Naive thymus-derived CD4-positive, alpha-beta T cell (primary cell): ENCODE measurements around the gene ISCU. TPM values are rescaled to one million over a fixed set of nuclear protein-coding genes. Genes with fewer than 3 reads are reported as not detected.
A peak's percentile ranks its signal among the peaks of the same experiment; 100 is the strongest.

Experiments used
- ATAC-seq: fragments of 150-1000 bp; cut with Tn5 transposase; 2 replicates; pipeline ENCODE4 v1.10.0; 2021; ENCODE audit warnings: mild to moderate bottlenecking, moderate library complexity
- CTCF ChIA-PET: fragments of 350-600 bp; sonication (Branson Sonifier 250); formaldehyde crosslinking; loops from one replicate; lab custom pipeline; 2021; ENCODE audit warnings: antibody characterized with exemption; lab: Charles Lee
- POLR2A ChIA-PET: fragments of 350-600 bp; sonication (Branson Sonifier 250); formaldehyde crosslinking; loops from one replicate; lab custom pipeline; 2021; ENCODE audit warnings: antibody characterized with exemption, inconsistent platforms; lab: Charles Lee
- DNase-seq, 9 donors: peaks; one replicate each; pipeline versions ENCODE4 v3.0.0 to v3.0.0-alpha.2; 2020 to 2022; ENCODE audit warnings: mixed read lengths in 1 of 9
- H3K27ac ChIP-seq: one replicate; pipeline ENCODE4 v1.7.0; 2013; ENCODE audit warnings: mild to moderate bottlenecking, low read depth, low read length, moderate library complexity
- H3K27me3 ChIP-seq, 2 donors: one replicate each; pipeline ENCODE4 v1.7.0; 2013; ENCODE audit warnings: low read length in 2 of 2, mild to moderate bottlenecking in 2 of 2, moderate library complexity in 2 of 2; ENCODE audit not compliant: control insufficient read depth in 2 of 2, insufficient read depth in 2 of 2
- H3K36me3 ChIP-seq, 3 experiments: 1 replicate in 2 of 3; 2 replicates in 1 of 3; pipeline ENCODE4 v1.7.0; 2013; ENCODE audit warnings: low read length in 3 of 3, mild to moderate bottlenecking in 3 of 3, moderate library complexity in 1 of 3; ENCODE audit not compliant: insufficient read depth in 3 of 3, control insufficient read depth in 2 of 3
- H3K4me1 ChIP-seq, 2 donors: one replicate each; pipeline ENCODE4 v1.7.0; 2013; ENCODE audit warnings: low read length in 2 of 2, mild to moderate bottlenecking in 2 of 2, moderate library complexity in 1 of 2; ENCODE audit not compliant: control insufficient read depth in 2 of 2, insufficient read depth in 2 of 2
- H3K4me3 ChIP-seq: 2 replicates; pipeline ENCODE4 v1.7.0; 2013; ENCODE audit warnings: mild to moderate bottlenecking, low read length
- H3K9me3 ChIP-seq, 3 experiments: 1 replicate in 2 of 3; 2 replicates in 1 of 3; pipeline ENCODE4 v1.7.0; 2013; ENCODE audit warnings: low read length in 3 of 3; ENCODE audit not compliant: control insufficient read depth in 2 of 3
- H3K27ac Mint-ChIP-seq, 9 donors: one replicate each; pipeline ENCODE4 v1.8.0; 2020 to 2022; ENCODE audit warnings: mixed read lengths in 9 of 9, mild to moderate bottlenecking in 8 of 9, moderate library complexity in 5 of 9, inconsistent platforms in 2 of 9
- H3K27me3 Mint-ChIP-seq, 5 donors: one replicate each; pipeline ENCODE4 v1.8.0; 2021 to 2022; ENCODE audit warnings: mixed read lengths in 5 of 5, mild to moderate bottlenecking in 1 of 5
- H3K36me3 Mint-ChIP-seq, 5 donors: one replicate each; pipeline ENCODE4 v1.8.0; 2020 to 2022; ENCODE audit warnings: mixed read lengths in 5 of 5, mild to moderate bottlenecking in 3 of 5, inconsistent platforms in 1 of 5
- H3K4me1 Mint-ChIP-seq, 7 donors: one replicate each; pipeline ENCODE4 v1.8.0; 2020 to 2022; ENCODE audit warnings: mixed read lengths in 7 of 7, mild to moderate bottlenecking in 3 of 7, inconsistent platforms in 1 of 7
- H3K4me3 Mint-ChIP-seq, 10 donors: one replicate each; pipeline ENCODE4 v1.8.0; 2020 to 2022; ENCODE audit warnings: mild to moderate bottlenecking in 10 of 10, mixed read lengths in 10 of 10, moderate library complexity in 6 of 10, inconsistent platforms in 2 of 10
- H3K9me3 Mint-ChIP-seq, 11 donors: one replicate each; pipeline ENCODE4 v1.8.0; 2020 to 2022; ENCODE audit warnings: mixed read lengths in 11 of 11, mild to moderate bottlenecking in 4 of 11, inconsistent platforms in 1 of 11, moderate library complexity in 1 of 11
- intact Hi-C, 2 donors: fragments of 100-400 bp; cut with micrococcal nuclease; formaldehyde crosslinking; loops; one replicate each; pipeline ENCODE4 v1.15.1; 2023
- polyA plus RNA-seq, 2 donors: library from polyadenylated mRNA; unstranded; fragments of 300-500 nt; fragmentation: Illumina TruSeq; gene quantifications; one replicate each; pipeline ENCODE4 v1.2.3, GENCODE V29; 2021
- total RNA-seq, 6 experiments: library from RNA in 5 of 6; stranded (reverse) in 5 of 6; gene quantifications; 1 replicate in 5 of 6; 2 replicates in 1 of 6; pipeline ENCODE4 v1.2.3 and lab custom pipeline; 2021 to 2026

The ISCU gene
- total and polyA plus RNA-seq, 7 experiments from 2014 or later, result 51.7 to 401 (median 197) TPM

- H3K4me1 ChIP-seq, result peaks cover 0 to 34% of the 10 kb centered on the region in 2 donors
- DNase-seq, result peak in 6 of 9 donors; percentile 28 to 58 (median 40)
Measured at GRCh38 chr12:108575199-108575912, 13.0 kb downstream of the ISCU start.

DNA sequence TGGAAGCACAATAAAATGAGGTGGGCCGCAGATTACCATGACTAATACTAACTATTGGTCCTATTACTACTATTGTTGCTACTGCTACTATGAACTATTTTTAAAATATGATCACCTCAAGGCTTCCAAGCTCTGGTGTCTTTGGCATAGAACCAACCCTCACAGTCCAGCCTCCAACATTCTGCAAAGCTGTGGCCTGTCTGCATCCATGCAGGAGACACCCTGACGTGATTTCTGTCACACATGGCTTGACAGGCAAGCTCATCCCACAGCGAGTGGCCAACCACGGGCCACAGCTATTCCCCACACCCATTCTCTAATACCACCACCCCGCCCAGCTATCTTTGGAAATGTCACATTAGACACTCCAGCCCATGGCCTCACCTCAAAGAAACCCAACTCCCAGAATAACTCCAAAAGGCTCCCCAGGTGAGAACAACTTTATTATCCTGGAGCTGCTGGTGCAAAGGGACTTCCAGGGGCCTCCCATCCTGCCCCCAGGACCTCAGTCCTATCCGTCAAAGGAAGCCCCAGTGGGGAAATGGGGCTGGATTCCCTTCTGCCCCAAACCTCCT, 14.4 kb downstream of the ISCU start:
- Mint-ChIP-seq H3K4me1 (peaks cover 18 to 61% (median 54%) of the 10 kb centered on the region in 7 donors), H3K9me3 (peaks cover 0 to 17% (median 0%) of the 10 kb centered on the region in 11 donors), H3K27ac (peak overlapping the region in 6 of 9 donors; percentile 54 to 91 (median 84)), H3K36me3 (peaks cover 0 to 11% (median 0%) of the 10 kb centered on the region in 5 donors), H3K4me3 (peak overlapping the region in 2 of 10 donors; percentile 19 to 75), H3K27me3 (peaks cover 0 to 8% (median 0%) of the 10 kb centered on the region in 5 donors)
- DNase-seq (no peak), ATAC-seq (no peak)
- Histone ChIP-seq H3K27ac (no peak overlapping the region), H3K27me3 (no peaks in the 10 kb centered on the region), H3K4me1 (peaks cover 0 to 24% of the 10 kb centered on the region in 2 donors), H3K9me3 (no peaks in the 10 kb centered on the region), H3K4me3 (no peak overlapping the region), H3K36me3 (no peaks in the 10 kb centered on the region)
- POLR2A ChIA-PET, result interaction anchor here (2.0 kb wide), 1 partner anchor 15 kb away, joined by 10 read pairs; the partner anchor contains the start of gene ISCU
- CTCF ChIA-PET, result interaction anchor here (1.0 to 2.3 kb wide), 4 partner anchors 8 to 41 kb away, joined by 3 to 8 read pairs (median 4); partner anchors contain the start of gene SART3
- intact Hi-C loops, result no loop called here

More at GRCh38 chr12:108575199-108575912, 13.0 kb downstream of the ISCU start:
- Histone ChIP-seq H3K9me3 (no peaks in the 10 kb centered on the region), H3K27me3 (no peaks in the 10 kb centered on the region), H3K36me3 (no peaks in the 10 kb centered on the region), H3K27ac (no peak overlapping the region), H3K4me3 (no peak overlapping the region)
- Mint-ChIP-seq H3K4me1 (peaks cover 22 to 75% (median 68%) of the 10 kb centered on the region in 7 donors), H3K27me3 (peaks cover 0 to 8% (median 0%) of the 10 kb centered on the region in 5 donors), H3K36me3 (peaks cover 0 to 16% (median 2%) of the 10 kb centered on the region in 5 donors), H3K9me3 (peaks cover 0 to 17% (median 0%) of the 10 kb centered on the region in 11 donors), H3K27ac (peak overlapping the region; percentile 67 to 91 (median 85)), H3K4me3 (peak overlapping the region; percentile 47 to 75 (median 64))
- peak; percentile 58 for ATAC-seq
- POLR2A ChIA-PET, result interaction anchor here (2.0 kb wide), 1 partner anchor 13 kb away, joined by 10 read pairs; the partner anchor contains the start of gene ISCU
- CTCF ChIA-PET, result interaction anchor here (0.9 to 1.1 kb wide), 2 partner anchors 11 to 229 kb away, joined by 3 to 4 read pairs; no protein-coding TSS in a partner anchor
- intact Hi-C loops, result no loop called here

DNA sequence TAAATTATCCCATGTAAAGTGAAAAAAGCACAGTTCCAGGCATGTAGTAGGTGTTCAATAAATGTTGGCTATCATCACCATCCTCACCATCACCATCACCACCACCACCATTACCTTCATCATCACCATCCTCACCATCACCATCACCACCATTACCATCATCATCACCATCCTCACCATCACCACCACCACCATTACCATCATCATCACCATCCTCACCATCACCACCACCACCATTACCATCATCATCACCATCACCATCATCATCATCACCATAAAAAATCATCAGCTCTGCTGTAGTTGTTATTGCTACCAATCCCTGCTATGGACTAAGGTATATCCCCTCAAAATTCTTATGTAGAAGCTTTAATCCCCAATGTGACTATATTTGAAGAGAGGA, 15.1 kb downstream of the ISCU start:
- Mint-ChIP-seq H3K9me3 (peaks cover 0 to 17% (median 0%) of the 10 kb centered on the region in 11 donors), H3K36me3 (peaks cover 0 to 11% (median 0%) of the 10 kb centered on the region in 5 donors), H3K4me1 (peaks cover 14 to 54% (median 48%) of the 10 kb centered on the region in 7 donors), H3K4me3 (peak overlapping the region in 3 of 10 donors; percentile 11 to 35 (median 32)), H3K27me3 (peaks cover 0 to 8% (median 0%) of the 10 kb centered on the region in 5 donors), H3K27ac (peak overlapping the region in 5 of 9 donors; percentile 8 to 66 (median 51))
- Histone ChIP-seq H3K9me3 (no peaks in the 10 kb centered on the region), H3K27ac (no peak overlapping the region), H3K4me1 (peaks cover 0 to 24% of the 10 kb centered on the region in 2 donors), H3K36me3 (no peaks in the 10 kb centered on the region), H3K27me3 (no peaks in the 10 kb centered on the region), H3K4me3 (no peak overlapping the region)
- ChIA-PET CTCF (interaction anchor here (1.0 to 2.3 kb wide), 3 partner anchors 9 to 41 kb away, joined by 3 to 8 read pairs (median 4); partner anchors contain the start of gene SART3), POLR2A (interaction anchor here (2.0 kb wide), 1 partner anchor 15 kb away, joined by 10 read pairs; the partner anchor contains the start of gene ISCU)
- ATAC-seq, result no peak
- DNase-seq, result no peak
- intact Hi-C loops, result no loop called here

GRCh38 chr12:108578264-108578663, 15.9 kb downstream of the ISCU start:
- ChIA-PET POLR2A (no interaction called here), CTCF (interaction anchor here (1.4 to 2.3 kb wide), 2 partner anchors 10 to 40 kb away, joined by 3 to 8 read pairs; no protein-coding TSS in a partner anchor)
- ATAC-seq, result no peak
- no peaks in the 10 kb centered on the region for H3K27me3 ChIP-seq
- no peaks in the 10 kb centered on the region for H3K36me3 ChIP-seq
- no peaks in the 10 kb centered on the region for H3K9me3 ChIP-seq
- peaks cover 0 to 24% of the 10 kb centered on the region in 2 donors for H3K4me1 ChIP-seq
- Mint-ChIP-seq H3K4me3 (no peak overlapping the region), H3K4me1 (peaks cover 14 to 46% (median 40%) of the 10 kb centered on the region in 7 donors), H3K27ac (peak overlapping the region in 3 of 9 donors; percentile 23 to 51 (median 27)), H3K36me3 (peaks cover 0 to 11% (median 0%) of the 10 kb centered on the region in 5 donors), H3K9me3 (peaks cover 0 to 17% (median 0%) of the 10 kb centered on the region in 11 donors), H3K27me3 (peaks cover 0 to 8% (median 0%) of the 10 kb centered on the region in 5 donors)
- no peak for DNase-seq
- intact Hi-C loops, result no loop called here
- no peak overlapping the region for H3K4me3 ChIP-seq
- no peak overlapping the region for H3K27ac ChIP-seq

DNA sequence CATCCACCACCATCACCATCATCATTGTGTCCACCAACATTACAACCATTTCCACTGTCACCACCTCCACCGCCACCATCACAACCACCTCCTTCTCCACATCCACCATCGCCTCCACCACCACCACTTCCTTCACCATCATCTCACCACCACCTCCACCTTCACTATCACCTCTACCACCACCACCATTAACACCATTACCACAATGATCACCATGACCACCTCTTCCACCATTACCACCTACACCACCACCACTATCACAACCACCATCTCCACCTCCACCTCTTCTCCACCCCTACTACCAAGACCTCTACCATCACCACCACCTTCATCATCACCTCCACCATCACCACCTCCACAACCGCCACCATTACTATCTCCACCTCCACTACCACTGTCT, 16.4 kb downstream of the ISCU start:
- Mint-ChIP-seq H3K9me3 (peaks cover 0 to 17% (median 0%) of the 10 kb centered on the region in 11 donors), H3K27me3 (peaks cover 0 to 8% (median 0%) of the 10 kb centered on the region in 5 donors), H3K4me1 (peaks cover 14 to 40% (median 36%) of the 10 kb centered on the region in 7 donors), H3K36me3 (peaks cover 0 to 11% (median 0%) of the 10 kb centered on the region in 5 donors), H3K4me3 (peak overlapping the region in 1 of 10 donors; percentile 48), H3K27ac (peak overlapping the region in 3 of 9 donors; percentile 7 to 51 (median 7))
- no peaks in the 10 kb centered on the region for H3K27me3 ChIP-seq
- no peaks in the 10 kb centered on the region for H3K36me3 ChIP-seq
- H3K9me3 ChIP-seq, result no peaks in the 10 kb centered on the region
- ChIA-PET CTCF (no interaction called here), POLR2A (no interaction called here)
- H3K27ac ChIP-seq, result no peak overlapping the region
- peaks cover 0 to 24% of the 10 kb centered on the region in 2 donors for H3K4me1 ChIP-seq
- intact Hi-C loops, result no loop called here
- DNase-seq (no peak), ATAC-seq (no peak)
- no peak overlapping the region for H3K4me3 ChIP-seq

DNA sequence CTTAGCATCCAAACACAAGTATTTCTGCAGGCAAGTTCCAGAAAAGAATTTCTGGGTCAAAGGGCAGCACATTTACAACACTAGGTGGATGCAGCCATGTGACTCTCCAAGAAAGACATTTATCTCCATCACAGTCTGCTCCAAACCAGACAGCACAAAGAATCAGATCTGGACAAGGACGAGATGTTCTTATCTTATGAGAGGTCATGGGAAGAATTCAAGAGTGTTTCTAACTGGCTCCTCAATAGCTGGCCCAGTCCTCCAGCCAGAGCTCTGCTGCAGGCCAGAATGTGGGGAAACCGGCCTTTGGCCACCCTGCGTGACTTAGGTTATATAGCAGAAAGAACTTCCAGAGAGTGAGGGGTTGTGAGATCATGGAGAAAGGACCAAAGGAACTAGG, 18.1 kb downstream of the ISCU start:
- ChIA-PET CTCF (no interaction called here), POLR2A (no interaction called here)
- H3K4me1 Mint-ChIP-seq, result peaks cover 6 to 23% (median 20%) of the 10 kb centered on the region in 7 donors
- no peak overlapping the region for H3K27ac ChIP-seq
- DNase-seq (no peak), ATAC-seq (no peak)
- H3K9me3 Mint-ChIP-seq, result peaks cover 0 to 16% (median 0%) of the 10 kb centered on the region in 11 donors
- no peak overlapping the region for H3K4me3 ChIP-seq
- no peak overlapping the region for H3K27ac Mint-ChIP-seq
- H3K4me1 ChIP-seq, result peaks cover 0 to 12% of the 10 kb centered on the region in 2 donors
- H3K36me3 Mint-ChIP-seq, result peaks cover 0 to 8% (median 0%) of the 10 kb centered on the region in 5 donors
- no peaks in the 10 kb centered on the region for H3K36me3 ChIP-seq
- no peaks in the 10 kb centered on the region for H3K9me3 ChIP-seq
- intact Hi-C loops, result no loop called here
- H3K27me3 ChIP-seq, result no peaks in the 10 kb centered on the region
- H3K4me3 Mint-ChIP-seq, result no peak overlapping the region
- H3K27me3 Mint-ChIP-seq, result peaks cover 0 to 5% (median 0%) of the 10 kb centered on the region in 5 donors
